HepG2 (cell line): Measurements from ENCODE around the gene GNAI2. TPM values are rescaled to one million over a fixed set of nuclear protein-coding genes. Genes with fewer than 3 reads are reported as not detected.

Experiments
- ATAC-seq: fragments of 200-7000 bp; cut with Tn5 transposase; 3 replicates; pipeline ENCODE4 v1.9.1; 2020; ENCODE audit warnings: mild to moderate bottlenecking, moderate library complexity
- BruUV-seq: library from RNA; stranded (reverse); fragments of 400-500 nt; replicated peaks from 2 replicates; lab custom pipeline; 2021; lab: Mats Ljungman, UMichigan
- CTCF ChIA-PET: fragments of 300-600 bp; formaldehyde crosslinking; extraction: SDS; loops from one replicate; lab custom pipeline; 2021; ENCODE audit warnings: low total read pairs, inconsistent platforms, low intra/inter-chr PET ratio; lab: Yijun Ruan, JAX
- POLR2A ChIA-PET: fragments of 350-600 bp; sonication (Branson Sonifier 250); formaldehyde crosslinking; loops from one replicate; lab custom pipeline; 2020; ENCODE audit warnings: antibody characterized with exemption, inconsistent platforms; lab: Yijun Ruan, JAX
- DNase-seq: peaks from one replicate; pipeline ENCODE4 v3.0.0-alpha.2; 2015; ENCODE audit warnings: low spot score
- FAIRE-seq: peaks from 3 replicates; lab custom pipeline; 2011; peaks lifted over from hg19 to GRCh38; lab: Jason Lieb, UNC
- H2AFZ ChIP-seq: one replicate; pipeline ENCODE4 v1.6.1; 2011; ENCODE audit warnings: low read length, inconsistent platforms
- H3K27ac ChIP-seq: fragments of 300-600 bp; 3 replicates; pipeline ENCODE4 v1.8.0; 2011; ENCODE audit warnings: mixed run types, mild to moderate bottlenecking, mixed read lengths, low read length, inconsistent platforms; ENCODE audit not compliant: insufficient read depth; ENCODE audit errors: extremely low read length
- H3K27me3 ChIP-seq, 2 experiments: fragments of 200-600 bp in 1 of 2; 2 replicates in 1 of 2; 3 replicates in 1 of 2; pipeline versions ENCODE4 v1.6.0 to v1.8.0; 2011; ENCODE audit warnings: low read length in 2 of 2, mild to moderate bottlenecking in 2 of 2, moderate library complexity in 2 of 2, inconsistent platforms in 1 of 2; ENCODE audit not compliant: insufficient read depth in 2 of 2, control insufficient read depth in 1 of 2
- H3K36me3 ChIP-seq, 2 experiments: fragments of 200-600 bp in 1 of 2; replicated peaks in 1 of 2; 2 replicates in 1 of 2; 3 replicates in 1 of 2; pipeline versions ENCODE4 v1.5.1 to v1.8.0; 2011; ENCODE audit warnings: low read length in 2 of 2, inconsistent platforms in 1 of 2; ENCODE audit not compliant: insufficient read depth in 2 of 2, control insufficient read depth in 1 of 2
- H3K4me1 ChIP-seq: 2 replicates; pipeline ENCODE4 v1.5.1; 2012; ENCODE audit warnings: low read length, inconsistent platforms; ENCODE audit not compliant: insufficient read depth
- H3K4me2 ChIP-seq: 2 replicates; pipeline ENCODE4 v1.6.0; 2011; ENCODE audit warnings: low read depth, low read length, inconsistent platforms
- H3K4me3 ChIP-seq, 3 experiments: fragments of 200-600 bp in 1 of 3; sonication (generic), shearing (Covaris generic) in 1 of 3; replicated peaks in 1 of 3; 2 replicates each; pipeline ENCODE4 v1.5.1; 2011 to 2016; ENCODE audit warnings: low read length in 3 of 3, inconsistent platforms in 2 of 3, low read depth in 2 of 3, mild to moderate bottlenecking in 2 of 3, control low read depth in 1 of 3, mixed read lengths in 1 of 3; ENCODE audit not compliant: insufficient read depth in 1 of 3
- H3K79me2 ChIP-seq: one replicate; pipeline ENCODE4 v1.6.1; 2011; ENCODE audit warnings: low read length, inconsistent platforms; ENCODE audit not compliant: insufficient read depth
- H3K9ac ChIP-seq: 2 replicates; pipeline ENCODE4 v1.6.0; 2011; ENCODE audit warnings: mild to moderate bottlenecking, low read depth, low read length, inconsistent platforms; ENCODE audit not compliant: insufficient read depth
- H3K9me3 ChIP-seq: 2 replicates; pipeline ENCODE4 v1.5.1; 2012; ENCODE audit warnings: mild to moderate bottlenecking, low read length
- H4K20me1 ChIP-seq: 2 replicates; pipeline ENCODE4 v1.6.0; 2011; ENCODE audit warnings: inconsistent platforms, mild to moderate bottlenecking, low read length, moderate library complexity; ENCODE audit not compliant: insufficient read depth
- AGO2 ChIP-seq: fragments of 200-400 bp; formaldehyde crosslinking; optimal IDR thresholded peaks from 2 replicates; pipeline ENCODE3; 2017; ENCODE audit warnings: mild to moderate bottlenecking, low read depth, low read length, moderate library complexity
- CBX2 ChIP-seq, 2 experiments: fragments of 200-600 bp in 1 of 2; sonication (generic); formaldehyde crosslinking in 1 of 2; IDR thresholded peaks; 2 replicates each; pipeline versions ENCODE4 v1.7.0 to v1.8.1; 2018 to 2022; ENCODE audit warnings: low read depth in 2 of 2, low read length in 1 of 2, mild to moderate bottlenecking in 1 of 2, missing genetic modification reagents in 1 of 2
- CC2D1A ChIP-seq: sonication (generic); formaldehyde crosslinking; IDR thresholded peaks from 2 replicates; pipeline ENCODE4 v1.8.1; 2023; ENCODE audit warnings: mild to moderate bottlenecking, missing genetic modification reagents
- MYNN ChIP-seq: sonication (generic); formaldehyde crosslinking; IDR thresholded peaks from 2 replicates; pipeline ENCODE4 v1.4.0; 2020; ENCODE audit warnings: mild to moderate bottlenecking, low read depth, missing genetic modification reagents
- PATZ1 ChIP-seq: sonication (generic); formaldehyde crosslinking; IDR thresholded peaks from 2 replicates; pipeline ENCODE4 v1.4.0; 2020; ENCODE audit warnings: missing genetic modification reagents
- PBX2 ChIP-seq: IDR thresholded peaks from 2 replicates; pipeline ENCODE4 v1.6.1; 2016; ENCODE audit warnings: control low read depth
- RBFOX2 ChIP-seq: fragments of 200-400 bp; formaldehyde crosslinking; IDR thresholded peaks from 2 replicates; pipeline ENCODE4 v1.6.1; 2017; ENCODE audit warnings: low read depth, mild to moderate bottlenecking, low read length
- REPIN1 ChIP-seq: sonication (generic); formaldehyde crosslinking; IDR thresholded peaks from 2 replicates; pipeline ENCODE4 v1.8.0; 2022; ENCODE audit warnings: missing genetic modification reagents, low read depth, mild to moderate bottlenecking, borderline replicate concordance
- TARDBP ChIP-seq: sonication (generic); formaldehyde crosslinking; IDR thresholded peaks from 2 replicates; pipeline ENCODE4 v1.8.0; 2022; ENCODE audit warnings: mild to moderate bottlenecking, missing genetic modification reagents
- TFAP4 ChIP-seq: sonication (generic); IDR thresholded peaks from 2 replicates; pipeline ENCODE4 v1.6.1; 2016; ENCODE audit warnings: low read depth, borderline replicate concordance
- ZKSCAN1 ChIP-seq: fragments of 150-350 bp; IDR thresholded peaks from 2 replicates; pipeline ENCODE4 v1.6.1; 2014; ENCODE audit warnings: low read length
- ZNF30 ChIP-seq: sonication (generic); formaldehyde crosslinking; IDR thresholded peaks from 2 replicates; pipeline ENCODE4 v1.5.0; 2020; ENCODE audit warnings: mild to moderate bottlenecking, missing genetic modification reagents
- ZNF446 ChIP-seq: sonication (generic); formaldehyde crosslinking; IDR thresholded peaks from 2 replicates; pipeline ENCODE4 v1.5.0; 2020; ENCODE audit warnings: mild to moderate bottlenecking, missing genetic modification reagents
- ZNF687 ChIP-seq: sonication (generic); formaldehyde crosslinking; IDR thresholded peaks from 2 replicates; pipeline ENCODE4 v1.5.1; 2020; ENCODE audit warnings: mild to moderate bottlenecking, missing genetic modification reagents, moderate library complexity
- WGBS: methylation state at CpG from one replicate; pipeline ENCODE4 v1.1.6; 2017; ENCODE audit warnings: low lambda C conversion rate; 5-methylcytosine and 5-hydroxymethylcytosine counted together
- in situ Hi-C: cut with HindIII; loops from 2 replicates; pipeline ENCODE4 v1.10.0; 2017; ENCODE audit warnings: low pct_unique_long_range_greater_than_20kb; ENCODE audit not compliant: extremely low pct_ligation_motif_present
- intact Hi-C: fragments of 100-400 bp; cut with micrococcal nuclease; formaldehyde crosslinking; loops from one replicate; pipeline ENCODE4 v1.10.0; 2022; ENCODE audit not compliant: unreplicated experiment
- polyA plus RNA-seq, 8 experiments: library from polyadenylated mRNA; depleted of rRNA in 3 of 8; stranded (reverse) in 7 of 8; unstranded in 1 of 8; fragments of >200 nt; fragmentation: Illumina TruSeq in 4 of 8; extraction: Trizol in 4 of 8; gene quantifications; 2 replicates each; pipeline versions ENCODE4 v1.2.1 to v1.2.3, GENCODE V29; 2011 to 2016; ENCODE audit warnings: low read depth in 4 of 8, missing spikeins in 1 of 8, mixed read lengths in 1 of 8; ENCODE audit not compliant: insufficient read depth in 1 of 8
- total RNA-seq, 5 experiments: library from RNA; depleted of rRNA; stranded (reverse); fragments of >200 nt; fragmentation: Illumina TruSeq; extraction: Trizol; gene quantifications; 2 replicates each; pipeline ENCODE4 v1.2.3, GENCODE V29; 2016; ENCODE audit warnings: low read depth in 1 of 5

GNAI2 gene
- total and polyA plus RNA-seq, 2 of the 13 experiments (the other 11 are each of a cell fraction or from before 2014, with no cell fraction given), result 51.1 to 66.2 TPM

GRCh38 chr3:50207359-50208042 is 28.5 kb upstream of the GNAI2 start:
- DNase-seq (no peak), FAIRE-seq (no peak), ATAC-seq (no peak)
- 78% methylated on average over 11 of the region's 17 CpGs for WGBS
- ChIA-PET CTCF (no interaction called here), POLR2A (interaction anchor here (1.0 to 16.5 kb wide), 7 partner anchors 2 to 88 kb away, joined by 3 to 844 read pairs (median 82); partner anchors contain the start of genes GNAI2 and SLC38A3)
- peaks cover 4% of the 10 kb centered on the region; the same call in 1 of the 2 replicates for H4K20me1 ChIP-seq
- no peaks in the 10 kb centered on the region; a peak in 1 of 5 replicates for H3K36me3 ChIP-seq
- no peaks in the 10 kb centered on the region for H3K27me3 ChIP-seq
- peaks cover 52% of the 10 kb centered on the region for H3K79me2 ChIP-seq
- peaks cover 87% of the 10 kb centered on the region for H3K4me1 ChIP-seq
- H3K4me2 ChIP-seq, result peak overlapping the region; percentile 85
- no peak overlapping the region for H2AFZ ChIP-seq
- H3K9me3 ChIP-seq, result no peaks in the 10 kb centered on the region
- peak overlapping the region in 1 of 3 experiments; percentile 93; a peak in 2 of 6 replicates for H3K4me3 ChIP-seq
- in situ Hi-C loops (no loop called here), intact Hi-C loops (no loop called here)
- peak overlapping the region; percentile 99 for H3K27ac ChIP-seq
- no TSS peak for BruUV-seq
- H3K9ac ChIP-seq, result peak overlapping the region; percentile 59
- peak; percentile 30; the same call in 1 of the 2 replicates for TF ChIP-seq PATZ1 (CRISPR knock-in tag)
- TF ChIP-seq CBX2 (IDR thresholded peaks at IDR 0.05; ENCODE audit: low read depth, low read length), result no peak
- 0 out of 2 replicates have a peak, but pooled peaks have one; percentile 27 for TF ChIP-seq CBX2 (CRISPR knock-in tag; IDR thresholded peaks at IDR 0.05; ENCODE audit: low read depth)
- TF ChIP-seq ZNF446 (CRISPR knock-in tag), result 0 out of 2 replicates have a peak, but pooled peaks have one; percentile 32
- TF ChIP-seq ZKSCAN1, result peak; percentile 76; the same call in 1 of the 2 replicates
- 0 out of 2 replicates have a peak, but pooled peaks have one; percentile 43 for TF ChIP-seq CC2D1A (CRISPR knock-in tag)
- TF ChIP-seq AGO2, result peak; percentile 25
- TF ChIP-seq MYNN (CRISPR knock-in tag), result no peak
- 0 out of 2 replicates have a peak, but pooled peaks have one; percentile 37 for TF ChIP-seq REPIN1
- 0 out of 2 replicates have a peak, but pooled peaks have one; percentile 26 for TF ChIP-seq TFAP4
- TF ChIP-seq PBX2, result no peak
- 0 out of 2 replicates have a peak, but pooled peaks have one; percentile 47 for TF ChIP-seq ZNF30 (CRISPR knock-in tag)
- 0 out of 2 replicates have a peak, but pooled peaks have one; percentile 35 for TF ChIP-seq TARDBP (CRISPR knock-in tag)
- TF ChIP-seq RBFOX2, result peak; percentile 38; the same call in 1 of the 2 replicates
- TF ChIP-seq ZNF687 (CRISPR knock-in tag), result peak; percentile 53
